PC-3 (cell line): ENCODE data around the gene NUMA1. TPM values are rescaled to one million over a fixed set of nuclear protein-coding genes. Genes with fewer than 3 reads are reported as not detected.
A peak's percentile ranks its signal among the peaks of the same experiment; 100 is the strongest.

Experiments
- ATAC-seq: fragments of 200-7000 bp; cut with Tn5 transposase; 2 replicates; pipeline ENCODE4 v1.9.1; 2020; ENCODE audit warnings: mild to moderate bottlenecking, moderate library complexity
- BruUV-seq: library from RNA; stranded (reverse); fragments of 400-500 nt; replicated peaks from 2 replicates; lab custom pipeline; 2021; lab: Mats Ljungman, UMichigan
- CTCF ChIA-PET: fragments of 300-600 bp; sonication (Branson Sonifier 250); formaldehyde crosslinking; loops from one replicate; lab custom pipeline; 2022; ENCODE audit warnings: antibody characterized with exemption; lab: Charles Lee
- POLR2A ChIA-PET: fragments of 300-600 bp; sonication (Branson Sonifier 250); formaldehyde crosslinking; loops from one replicate; lab custom pipeline; 2022; ENCODE audit warnings: antibody characterized with exemption; ENCODE audit not compliant: unreplicated experiment; lab: Charles Lee
- DNase-seq: peaks from one replicate; pipeline ENCODE4 v3.0.0-alpha.2; 2015
- H2AFZ ChIP-seq: fragments of 300-600 bp; sonication (generic); 2 replicates; pipeline ENCODE4 v1.6.0; 2016; ENCODE audit warnings: antibody characterized with exemption, low read length
- H3F3A ChIP-seq: fragments of 300-600 bp; sonication (generic); one replicate; pipeline ENCODE4 v1.6.0; 2017; ENCODE audit warnings: antibody characterized with exemption, low read length, control low read depth, mild to moderate bottlenecking; ENCODE audit not compliant: unreplicated experiment
- H3K27ac ChIP-seq: fragments of 300-600 bp; sonication (generic); 2 replicates; pipeline ENCODE4 v1.5.1; 2016; ENCODE audit warnings: mild to moderate bottlenecking, low read length
- H3K27me3 ChIP-seq: fragments of 300-600 bp; sonication (generic); 2 replicates; pipeline ENCODE4 v1.6.1; 2016; ENCODE audit warnings: low read length, mixed read lengths
- H3K36me3 ChIP-seq: fragments of 300-600 bp; sonication (generic); 2 replicates; pipeline ENCODE4 v1.6.1; 2016; ENCODE audit warnings: low read depth, mixed run types, low read length, mixed read lengths
- H3K4me1 ChIP-seq: fragments of 300-600 bp; sonication (generic); 2 replicates; pipeline ENCODE4 v1.5.1; 2016; ENCODE audit warnings: low read length; ENCODE audit not compliant: insufficient read depth
- H3K4me2 ChIP-seq: fragments of 300-600 bp; sonication (generic); 2 replicates; pipeline ENCODE4 v1.6.0; 2016; ENCODE audit warnings: low read length
- H3K4me3 ChIP-seq: fragments of 300-600 bp; sonication (generic); 2 replicates; pipeline ENCODE4 v1.5.1; 2016; ENCODE audit warnings: mild to moderate bottlenecking, low read length, mixed read lengths
- H3K79me2 ChIP-seq: fragments of 300-600 bp; sonication (generic); 2 replicates; pipeline ENCODE4 v1.6.1; 2017; ENCODE audit warnings: low read length, mixed read lengths
- H3K9ac ChIP-seq: fragments of 300-600 bp; sonication (generic); 2 replicates; pipeline ENCODE4 v1.6.0; 2016; ENCODE audit warnings: mild to moderate bottlenecking, low read length
- H3K9me2 ChIP-seq: fragments of 300-600 bp; sonication (generic); replicated peaks from 2 replicates; pipeline ENCODE4 v1.6.1; 2016; ENCODE audit warnings: mixed run types, low read length, mixed read lengths
- H3K9me3 ChIP-seq: fragments of 300-600 bp; sonication (generic); 2 replicates; pipeline ENCODE4 v1.6.1; 2016; ENCODE audit warnings: low read length, mixed read lengths
- H4K20me1 ChIP-seq: fragments of 300-600 bp; sonication (generic); 2 replicates; pipeline ENCODE4 v1.6.1; 2016; ENCODE audit warnings: low read length, mixed read lengths
- CTCF ChIP-seq: fragments of 300-600 bp; sonication (generic); conservative IDR thresholded peaks from 2 replicates; pipeline ENCODE4 v1.5.1; 2017; ENCODE audit warnings: antibody characterized with exemption, low read depth, mild to moderate bottlenecking, low read length
- EZH2 ChIP-seq: fragments of 300-600 bp; sonication (generic); IDR thresholded peaks from one replicate; pipeline ENCODE4 v1.6.1; 2017; ENCODE audit warnings: antibody characterized with exemption, mild to moderate bottlenecking, low read length; ENCODE audit not compliant: unreplicated experiment
- EZH2phosphoT487 ChIP-seq: fragments of 300-600 bp; sonication (generic); IDR thresholded peaks from 2 replicates; pipeline ENCODE4 v1.6.1; 2018; ENCODE audit warnings: mild to moderate bottlenecking, antibody characterized with exemption, low read length, borderline replicate concordance
- intact Hi-C: fragments of 100-400 bp; cut with micrococcal nuclease; formaldehyde crosslinking; loops from 2 replicates; pipeline ENCODE4 v1.9.0; 2023
- total RNA-seq: library from RNA; depleted of rRNA; stranded (reverse); fragments of >200 nt; gene quantifications from 2 replicates; pipeline ENCODE4 v1.2.3, GENCODE V29; 2014

The NUMA1 gene
- total RNA-seq, 1 experiment from 2014 or later = 145 TPM

GRCh38 chr11:72026090-72026489 is 54.3 kb downstream of the NUMA1 start:
- Histone ChIP-seq H3K27me3 (no peaks in the 10 kb centered on the region), H3K9me3 (no peaks in the 10 kb centered on the region), H3K4me2 (no peak overlapping the region), H2AFZ (no peak overlapping the region), H3K27ac (no peak overlapping the region), H3K9me2 (no peaks in the 10 kb centered on the region), H3K9ac (no peak overlapping the region), H3F3A (no peaks in the 10 kb centered on the region), H3K36me3 (peaks cover 48% of the 10 kb centered on the region), H3K79me2 (peaks cover 6% of the 10 kb centered on the region; the same call in 1 of the 2 replicates), H4K20me1 (no peaks in the 10 kb centered on the region), H3K4me3 (no peak overlapping the region), H3K4me1 (peaks cover 16% of the 10 kb centered on the region)
- intact Hi-C loops = no loop called here
- POLR2A ChIA-PET = no interaction called here
- no peak for TF ChIP-seq EZH2
- no peak for TF ChIP-seq EZH2phosphoT487
- DNase-seq = no peak
- no TSS peak for BruUV-seq
- CTCF ChIA-PET = interaction anchor here (0.7 to 2.0 kb wide), 2 partner anchors 65 to 68 kb away, joined by 4 to 23 read pairs; no protein-coding TSS in a partner anchor
- no peak for ATAC-seq

GRCh38 chr11:72024069-72024754 is 56.1 kb downstream of the NUMA1 start:
- Histone ChIP-seq H3K79me2 (no peaks in the 10 kb centered on the region; the same call in 1 of the 2 replicates), H3K9me2 (no peaks in the 10 kb centered on the region), H3K9me3 (no peaks in the 10 kb centered on the region), H3K27me3 (no peaks in the 10 kb centered on the region), H4K20me1 (no peaks in the 10 kb centered on the region), H3K4me2 (no peak overlapping the region), H3K9ac (no peak overlapping the region), H2AFZ (no peak overlapping the region), H3K27ac (no peak overlapping the region), H3K36me3 (peaks cover 62% of the 10 kb centered on the region), H3K4me3 (no peak overlapping the region), H3K4me1 (peaks cover 16% of the 10 kb centered on the region), H3F3A (no peaks in the 10 kb centered on the region)
- no peak for TF ChIP-seq CTCF
- no peak for TF ChIP-seq EZH2
- no peak for TF ChIP-seq EZH2phosphoT487
- POLR2A ChIA-PET = no interaction called here
- no peak for DNase-seq
- BruUV-seq = no TSS peak
- intact Hi-C loops = loop anchor here (2.0 to 5.0 kb wide), 2 partner anchors 57 to 408 kb away; partner anchors contain the start of genes CLPB, LRRC51 and NUMA1
- no peak for ATAC-seq
- CTCF ChIA-PET = interaction anchor here (0.6 to 2.0 kb wide), 5 partner anchors 12 to 230 kb away, joined by 5 to 23 read pairs (median 6); no protein-coding TSS in a partner anchor

- intact Hi-C loops = loop anchor here (5.0 kb wide), 1 partner anchor 409 kb away; the partner anchor contains the start of gene CLPB
- Histone ChIP-seq H3K4me2 (peak overlapping the region; percentile 19; the same call in 1 of the 2 replicates), H3K27ac (no peak overlapping the region), H3K4me1 (peaks cover 16% of the 10 kb centered on the region), H3K9me2 (no peaks in the 10 kb centered on the region), H3K79me2 (no peaks in the 10 kb centered on the region; the same call in 1 of the 2 replicates), H3K4me3 (no peak overlapping the region), H2AFZ (no peak overlapping the region), H3K27me3 (no peaks in the 10 kb centered on the region), H3F3A (no peaks in the 10 kb centered on the region), H3K9me3 (no peaks in the 10 kb centered on the region), H3K9ac (no peak overlapping the region), H4K20me1 (no peaks in the 10 kb centered on the region), H3K36me3 (peaks cover 63% of the 10 kb centered on the region)
- DNase-seq (peak; percentile 69), ATAC-seq (peak; percentile 67)
- CTCF ChIA-PET = interaction anchor here (0.5 to 0.6 kb wide), 2 partner anchors 121 to 159 kb away, joined by 3 to 5 read pairs; no protein-coding TSS in a partner anchor
- POLR2A ChIA-PET = no interaction called here
- TF ChIP-seq EZH2 (no peak), EZH2phosphoT487 (no peak), CTCF (no peak)
- BruUV-seq = no TSS peak
Measured at GRCh38 chr11:72023335-72023734, 57.0 kb downstream of the NUMA1 start.
